ENCODE measurements around the gene SLIT3.

Gene SLIT3

GRCh38 chr5:169152453-169152852 is 148.5 kb downstream of the SLIT3 start:
- H3K4me1 ChIP-seq (ENCODE audit: control insufficient read depth, low read length): no peaks in the 10 kb centered on the region
- TF ChIP-seq CTCF (IDR thresholded peaks at IDR 0.05; ENCODE audit: low read depth, low read length, poor library complexity, severe bottlenecking) (no peak), EZH2phosphoT487 (IDR thresholded peaks at IDR 0.05; ENCODE audit: borderline replicate concordance, low read length) (no peak)
- H3K79me2 ChIP-seq (ENCODE audit: control insufficient read depth, low read length): no peaks in the 10 kb centered on the region
- no peak overlapping the region for H3K4me3 ChIP-seq (ENCODE audit: low read length)
- no peaks in the 10 kb centered on the region for H3F3A ChIP-seq (ENCODE audit: control insufficient read depth, insufficient read depth)
- no peak overlapping the region for H3K4me2 ChIP-seq (ENCODE audit: low read length)
- H3K9me3 ChIP-seq (ENCODE audit: control insufficient read depth, insufficient read depth, low read length): no peaks in the 10 kb centered on the region
- no peaks in the 10 kb centered on the region for H3K36me3 ChIP-seq (ENCODE audit: control insufficient read depth, low read length)
- H3K9me2 ChIP-seq (replicated peaks; ENCODE audit: control insufficient read depth, low read length): no peaks in the 10 kb centered on the region
- H3K27me3 ChIP-seq (ENCODE audit: control insufficient read depth, low read length): no peaks in the 10 kb centered on the region
- H4K20me1 ChIP-seq (ENCODE audit: control insufficient read depth, insufficient read depth, low read depth, low read length): no peaks in the 10 kb centered on the region
- H3K27ac ChIP-seq (ENCODE audit: low read depth, low read length): no peak overlapping the region

GRCh38 chr5:169151051-169151805 is 149.7 kb downstream of the SLIT3 start:
- Histone ChIP-seq H3K27ac (ENCODE audit: low read depth, low read length) (no peak overlapping the region), H3K79me2 (ENCODE audit: control insufficient read depth, low read length) (no peaks in the 10 kb centered on the region), H3K9me2 (replicated peaks; ENCODE audit: control insufficient read depth, low read length) (no peaks in the 10 kb centered on the region), H3K4me2 (ENCODE audit: low read length) (no peak overlapping the region), H3K4me3 (ENCODE audit: low read length) (no peak overlapping the region), H3K27me3 (ENCODE audit: control insufficient read depth, low read length) (no peaks in the 10 kb centered on the region), H3K9me3 (ENCODE audit: control insufficient read depth, insufficient read depth, low read length) (no peaks in the 10 kb centered on the region), H4K20me1 (ENCODE audit: control insufficient read depth, insufficient read depth, low read depth, low read length) (no peaks in the 10 kb centered on the region), H3K4me1 (ENCODE audit: control insufficient read depth, low read length) (no peaks in the 10 kb centered on the region), H3F3A (ENCODE audit: control insufficient read depth, insufficient read depth) (no peaks in the 10 kb centered on the region), H3K36me3 (ENCODE audit: control insufficient read depth, low read length) (no peaks in the 10 kb centered on the region)
- TF ChIP-seq EZH2phosphoT487 (IDR thresholded peaks at IDR 0.05; ENCODE audit: borderline replicate concordance, low read length): no peak

GRCh38 chr5:169150108-169150507 is 150.8 kb downstream of the SLIT3 start:
- Histone ChIP-seq H3K4me3 (ENCODE audit: low read length) (no peak overlapping the region), H3F3A (ENCODE audit: control insufficient read depth, insufficient read depth) (no peaks in the 10 kb centered on the region), H3K4me2 (ENCODE audit: low read length) (no peak overlapping the region), H3K27me3 (ENCODE audit: control insufficient read depth, low read length) (no peaks in the 10 kb centered on the region), H4K20me1 (ENCODE audit: control insufficient read depth, insufficient read depth, low read depth, low read length) (no peaks in the 10 kb centered on the region), H3K9me2 (replicated peaks; ENCODE audit: control insufficient read depth, low read length) (no peaks in the 10 kb centered on the region), H3K27ac (ENCODE audit: low read depth, low read length) (no peak overlapping the region), H3K9me3 (ENCODE audit: control insufficient read depth, insufficient read depth, low read length) (no peaks in the 10 kb centered on the region), H3K4me1 (ENCODE audit: control insufficient read depth, low read length) (no peaks in the 10 kb centered on the region), H3K79me2 (ENCODE audit: control insufficient read depth, low read length) (no peaks in the 10 kb centered on the region), H3K36me3 (ENCODE audit: control insufficient read depth, low read length) (no peaks in the 10 kb centered on the region)
- TF ChIP-seq CTCF (IDR thresholded peaks at IDR 0.05; ENCODE audit: low read depth, low read length, poor library complexity, severe bottlenecking): no peak
- no peak for TF ChIP-seq EZH2phosphoT487 (IDR thresholded peaks at IDR 0.05; ENCODE audit: borderline replicate concordance, low read length)

GRCh38 chr5:169149317-169149716 is 151.6 kb downstream of the SLIT3 start:
- Histone ChIP-seq H3K4me1 (ENCODE audit: control insufficient read depth, low read length) (no peaks in the 10 kb centered on the region), H3F3A (ENCODE audit: control insufficient read depth, insufficient read depth) (no peaks in the 10 kb centered on the region), H3K79me2 (ENCODE audit: control insufficient read depth, low read length) (no peaks in the 10 kb centered on the region), H3K27me3 (ENCODE audit: control insufficient read depth, low read length) (no peaks in the 10 kb centered on the region), H3K9me2 (replicated peaks; ENCODE audit: control insufficient read depth, low read length) (no peaks in the 10 kb centered on the region), H3K4me3 (ENCODE audit: low read length) (no peak overlapping the region), H3K9me3 (ENCODE audit: control insufficient read depth, insufficient read depth, low read length) (no peaks in the 10 kb centered on the region), H3K36me3 (ENCODE audit: control insufficient read depth, low read length) (no peaks in the 10 kb centered on the region), H3K27ac (ENCODE audit: low read depth, low read length) (no peak overlapping the region), H4K20me1 (ENCODE audit: control insufficient read depth, insufficient read depth, low read depth, low read length) (no peaks in the 10 kb centered on the region), H3K4me2 (ENCODE audit: low read length) (no peak overlapping the region)
- no peak for TF ChIP-seq EZH2phosphoT487 (IDR thresholded peaks at IDR 0.05; ENCODE audit: borderline replicate concordance, low read length)
- peak; percentile 36 for TF ChIP-seq CTCF (IDR thresholded peaks at IDR 0.05; ENCODE audit: low read depth, low read length, poor library complexity, severe bottlenecking)

Data from DOHH2 (cell line).